ENCODE data around the gene IKZF5. TPM values are rescaled to one million over a fixed set of nuclear protein-coding genes. Genes with fewer than 3 reads are reported as not detected.

IKZF5 gene
- polyA plus RNA-seq, 1 experiment, result 4.9 TPM

GRCh38 chr10:122998934-122999333 is 9.7 kb downstream of the IKZF5 start:
- POLR2A ChIA-PET, result no interaction called here
- DNase-seq (ENCODE audit: low read depth), result no peak
- no peaks in the 10 kb centered on the region for H3K27me3 ChIP-seq (ENCODE audit: control insufficient read depth, insufficient read depth, low read length)
- no peak overlapping the region for H3K4me3 ChIP-seq (ENCODE audit: low read depth, low read length)
- H3K36me3 ChIP-seq (ENCODE audit: control insufficient read depth, insufficient read depth, low read length), result peaks cover 7% of the 10 kb centered on the region
- TF ChIP-seq CTCF (IDR thresholded peaks at IDR 0.05; ENCODE audit: insufficient read depth, low read depth, low read length), result no peak
- CTCF ChIA-PET, result interaction anchor here (1.4 to 1.9 kb wide), 2 partner anchors 9 to 16 kb away, joined by 5 read pairs; no protein-coding TSS in a partner anchor

- no peaks in the 10 kb centered on the region for H3K27me3 ChIP-seq (ENCODE audit: control insufficient read depth, insufficient read depth, low read length)
- CTCF ChIA-PET, result interaction anchor here (1.9 kb wide), 1 partner anchor 15 kb away, joined by 5 read pairs; no protein-coding TSS in a partner anchor
- peaks cover 7% of the 10 kb centered on the region for H3K36me3 ChIP-seq (ENCODE audit: control insufficient read depth, insufficient read depth, low read length)
- no peak for TF ChIP-seq CTCF (IDR thresholded peaks at IDR 0.05; ENCODE audit: insufficient read depth, low read depth, low read length)
- DNase-seq (ENCODE audit: low read depth), result no peak
- POLR2A ChIA-PET, result no interaction called here
- no peak overlapping the region for H3K4me3 ChIP-seq (ENCODE audit: low read depth, low read length)
Measured at GRCh38 chr10:122998360-122998917, 10.2 kb downstream of the IKZF5 start.

GRCh38 chr10:122997864-122998263 is 10.7 kb downstream of the IKZF5 start:
- no peak for DNase-seq (ENCODE audit: low read depth)
- peaks cover 7% of the 10 kb centered on the region for H3K36me3 ChIP-seq (ENCODE audit: control insufficient read depth, insufficient read depth, low read length)
- TF ChIP-seq CTCF (IDR thresholded peaks at IDR 0.05; ENCODE audit: insufficient read depth, low read depth, low read length), result no peak
- H3K27me3 ChIP-seq (ENCODE audit: control insufficient read depth, insufficient read depth, low read length), result no peaks in the 10 kb centered on the region
- ChIA-PET CTCF (interaction anchor here (1.9 kb wide), 1 partner anchor 15 kb away, joined by 5 read pairs; no protein-coding TSS in a partner anchor), POLR2A (no interaction called here)
- no peak overlapping the region for H3K4me3 ChIP-seq (ENCODE audit: low read depth, low read length)

- POLR2A ChIA-PET, result interaction anchor here (0.7 kb wide), 1 partner anchor 12 kb away, joined by 7 read pairs; no protein-coding TSS in a partner anchor
- peaks cover 7% of the 10 kb centered on the region for H3K36me3 ChIP-seq (ENCODE audit: control insufficient read depth, insufficient read depth, low read length)
- no peaks in the 10 kb centered on the region for H3K27me3 ChIP-seq (ENCODE audit: control insufficient read depth, insufficient read depth, low read length)
- DNase-seq (ENCODE audit: low read depth), result no peak
- TF ChIP-seq CTCF (IDR thresholded peaks at IDR 0.05; ENCODE audit: insufficient read depth, low read depth, low read length), result no peak
- CTCF ChIA-PET, result interaction anchor here (1.2 to 1.3 kb wide), 2 partner anchors 13 to 15 kb away, joined by 3 read pairs; no protein-coding TSS in a partner anchor
- no peak overlapping the region for H3K4me3 ChIP-seq (ENCODE audit: low read depth, low read length)
Measured at GRCh38 chr10:122995936-122996335, 12.7 kb downstream of the IKZF5 start.

- H3K27me3 ChIP-seq (ENCODE audit: control insufficient read depth, insufficient read depth, low read length), result no peaks in the 10 kb centered on the region
- TF ChIP-seq CTCF (IDR thresholded peaks at IDR 0.05; ENCODE audit: insufficient read depth, low read depth, low read length), result no peak
- peaks cover 7% of the 10 kb centered on the region for H3K36me3 ChIP-seq (ENCODE audit: control insufficient read depth, insufficient read depth, low read length)
- no peak for DNase-seq (ENCODE audit: low read depth)
- no peak overlapping the region for H3K4me3 ChIP-seq (ENCODE audit: low read depth, low read length)
- POLR2A ChIA-PET, result no interaction called here
- CTCF ChIA-PET, result interaction anchor here (1.2 kb wide), 1 partner anchor 10 kb away, joined by 3 read pairs; no protein-coding TSS in a partner anchor
Measured at GRCh38 chr10:122993797-122994336, 14.7 kb downstream of the IKZF5 start.
